Endodermal cell (in vitro differentiated cells): ENCODE results near the gene SAMD8. TPM values are rescaled to one million over a fixed set of nuclear protein-coding genes. Genes with fewer than 3 reads are reported as not detected.

Source experiments
- DNase-seq: peaks from one replicate; pipeline ENCODE4 v3.0.0-alpha.2; 2017
- H3K27ac ChIP-seq: 2 replicates; pipeline ENCODE4 v1.5.1; 2013; ENCODE audit warnings: mild to moderate bottlenecking, low read depth, low read length, moderate library complexity
- H3K27me3 ChIP-seq: 2 replicates; pipeline ENCODE4 v1.6.1; 2013; ENCODE audit warnings: mild to moderate bottlenecking, low read length, moderate library complexity; ENCODE audit not compliant: insufficient read depth, control insufficient read depth, poor library complexity, severe bottlenecking
- H3K36me3 ChIP-seq: 2 replicates; pipeline ENCODE4 v1.7.0; 2013; ENCODE audit warnings: mild to moderate bottlenecking, low read length, moderate library complexity; ENCODE audit not compliant: control insufficient read depth, insufficient read depth
- H3K4me1 ChIP-seq: one replicate; pipeline ENCODE4 v1.7.0; 2013; ENCODE audit warnings: low read length; ENCODE audit not compliant: control insufficient read depth, insufficient read depth
- H3K4me3 ChIP-seq: 2 replicates; pipeline ENCODE4 v1.5.1; 2013; ENCODE audit warnings: mild to moderate bottlenecking, low read length, moderate library complexity
- H3K9ac ChIP-seq: 2 replicates; pipeline ENCODE4 v1.6.1; 2013; ENCODE audit warnings: mild to moderate bottlenecking, low read length, moderate library complexity; ENCODE audit not compliant: poor library complexity, severe bottlenecking; ENCODE audit errors: extremely low read depth
- H3K9me3 ChIP-seq: 2 replicates; pipeline ENCODE4 v1.6.1; 2013; ENCODE audit warnings: mild to moderate bottlenecking, low read length, moderate library complexity; ENCODE audit not compliant: control insufficient read depth
- H3K27ac Mint-ChIP-seq: 2 replicates; pipeline ENCODE4 v1.8.0; 2020; ENCODE audit warnings: mixed read lengths
- H3K27me3 Mint-ChIP-seq: 2 replicates; pipeline ENCODE4 v1.8.0; 2021; ENCODE audit warnings: mild to moderate bottlenecking, mixed read lengths; ENCODE audit not compliant: insufficient read depth
- H3K36me3 Mint-ChIP-seq: 2 replicates; pipeline ENCODE4 v1.8.0; 2020; ENCODE audit warnings: low read depth, mixed read lengths
- H3K4me1 Mint-ChIP-seq: 2 replicates; pipeline ENCODE4 v1.8.0; 2020; ENCODE audit warnings: mixed read lengths
- H3K4me3 Mint-ChIP-seq: 2 replicates; pipeline ENCODE4 v1.8.0; 2020; ENCODE audit warnings: mild to moderate bottlenecking, moderate library complexity, mixed read lengths
- H3K9me3 Mint-ChIP-seq: 2 replicates; pipeline ENCODE4 v1.8.0; 2020; ENCODE audit warnings: mild to moderate bottlenecking, mixed read lengths
- CTCF ChIP-seq: fragments of 200-600 bp; sonication (generic); conservative IDR thresholded peaks from 2 replicates; pipeline ENCODE4 v1.5.0; 2021; ENCODE audit warnings: antibody characterized with exemption, mild to moderate bottlenecking
- WGBS, 2 experiments: methylation state at CpG; one replicate each; pipeline versions ENCODE4 v1.1.5 to v1.1.7; 2013; ENCODE audit warnings: missing lambda C conversion rate in 2 of 2, mixed read lengths in 1 of 2; ENCODE audit not compliant: insufficient coverage in 1 of 2, insufficient read length in 1 of 2; 5-methylcytosine and 5-hydroxymethylcytosine counted together
- total RNA-seq, 2 donors: library from RNA; stranded (reverse); fragmentation: NEBNext Ultra II Directional in 1 of 2; extraction: Animal tissue kit (Norgen Biotek cat#: 25700) in 1 of 2; gene quantifications; 2 replicates in 1 of 2; 3 replicates in 1 of 2; pipeline ENCODE4 v1.2.1, GENCODE V29; 2021

Gene SAMD8
- total RNA-seq, 2 donors from 2014 or later, result 25.9 to 31.7 TPM

- TF ChIP-seq CTCF, result no peak
- peaks cover 12% of the 10 kb centered on the region for H3K9me3 ChIP-seq
- Mint-ChIP-seq H3K9me3 (peaks cover 9% of the 10 kb centered on the region), H3K27ac (peak overlapping the region; percentile 31), H3K27me3 (no peaks in the 10 kb centered on the region), H3K4me3 (no peak overlapping the region), H3K36me3 (peaks cover 10% of the 10 kb centered on the region), H3K4me1 (peaks cover 16% of the 10 kb centered on the region)
- no peak overlapping the region for H3K4me3 ChIP-seq
- DNase-seq, result no peak
- H3K9ac ChIP-seq, result no peak overlapping the region
- H3K4me1 ChIP-seq, result no peaks in the 10 kb centered on the region
- H3K27ac ChIP-seq, result no peak overlapping the region
- WGBS, 2 experiments, result 78 to 83% methylated on average over 1 to 2 of the region's 3 CpGs
- peaks cover 5% of the 10 kb centered on the region for H3K36me3 ChIP-seq
- no peaks in the 10 kb centered on the region for H3K27me3 ChIP-seq
These were observed 26.3 kb downstream of the SAMD8 start for GRCh38 chr10:75137533-75138438.

GRCh38 chr10:75140246-75140645 is 28.8 kb downstream of the SAMD8 start:
- Histone ChIP-seq H3K27me3 (no peaks in the 10 kb centered on the region), H3K9ac (no peak overlapping the region), H3K4me3 (no peak overlapping the region), H3K27ac (no peak overlapping the region), H3K4me1 (no peaks in the 10 kb centered on the region), H3K9me3 (peaks cover 7% of the 10 kb centered on the region), H3K36me3 (no peaks in the 10 kb centered on the region)
- 91 to 97% methylated on average over 4 of the region's 4 CpGs for whole genome bisulfite sequencing, 2 experiments
- TF ChIP-seq CTCF, result no peak
- Mint-ChIP-seq H3K9me3 (no peaks in the 10 kb centered on the region), H3K36me3 (no peaks in the 10 kb centered on the region), H3K4me3 (no peak overlapping the region), H3K4me1 (peaks cover 17% of the 10 kb centered on the region), H3K27ac (peak overlapping the region; percentile 23), H3K27me3 (no peaks in the 10 kb centered on the region)
- DNase-seq, result no peak

- no peak for DNase-seq
- H3K4me1 Mint-ChIP-seq, result peaks cover 8% of the 10 kb centered on the region
- H3K36me3 ChIP-seq, result no peaks in the 10 kb centered on the region
- H3K4me3 Mint-ChIP-seq, result no peak overlapping the region
- H3K27me3 Mint-ChIP-seq, result no peaks in the 10 kb centered on the region
- H3K27ac Mint-ChIP-seq, result no peak overlapping the region
- H3K9ac ChIP-seq, result no peak overlapping the region
- 92% methylated on average over 1 of the region's 1 CpG; no CpG with 5 or more reads in 1 of the 2 experiments for WGBS, 2 experiments
- H3K36me3 Mint-ChIP-seq, result peaks cover 2% of the 10 kb centered on the region
- no peaks in the 10 kb centered on the region for H3K4me1 ChIP-seq
- H3K4me3 ChIP-seq, result no peak overlapping the region
- H3K9me3 ChIP-seq, result peaks cover 7% of the 10 kb centered on the region
- H3K27ac ChIP-seq, result no peak overlapping the region
- no peak for TF ChIP-seq CTCF
- H3K9me3 Mint-ChIP-seq, result no peaks in the 10 kb centered on the region
- H3K27me3 ChIP-seq, result no peaks in the 10 kb centered on the region
These were observed 31.9 kb downstream of the SAMD8 start for GRCh38 chr10:75143353-75143752.
